Keratinocyte (primary cell): ENCODE measurements around the gene TRAPPC2L.

Source experiments
- CTCF ChIP-seq, 3 experiments: IDR thresholded peaks in 1 of 3; conservative IDR thresholded peaks in 1 of 3; optimal IDR thresholded peaks in 1 of 3; 2 replicates in 2 of 3; 3 replicates in 1 of 3; pipeline versions ENCODE3 to v1.5.1; 2011; ENCODE audit warnings: low read length in 3 of 3, mild to moderate bottlenecking in 3 of 3, moderate library complexity in 2 of 3, control low read depth in 1 of 3, inconsistent platforms in 1 of 3; ENCODE audit not compliant: insufficient read depth in 2 of 3; ENCODE audit errors: extremely low read depth in 1 of 3
- EZH2 ChIP-seq: IDR thresholded peaks from one replicate; pipeline ENCODE4 v1.6.1; 2012; ENCODE audit warnings: inconsistent platforms, mild to moderate bottlenecking, low read length, moderate library complexity

- peak in 2 of 3 experiments; percentile 43 to 46 for TF ChIP-seq CTCF (optimal IDR thresholded peaks at IDR 0.05 in 1 of 3, IDR thresholded peaks at IDR 0.05 in 1 of 3, conservative IDR thresholded peaks at IDR 0.05 in 1 of 3; ENCODE audit: extremely low read depth in 1 of 3, insufficient read depth in 2 of 3, low read length in 3 of 3)
- no peak for TF ChIP-seq EZH2
These were observed 25.1 kb upstream of the TRAPPC2L start for GRCh38 chr16:88831838-88832237.
